HEK293 (cell line): ENCODE measurements around the gene MAPK12.

ENCODE experiments used
- CTCF ChIA-PET: fragments of 350-600 bp; formaldehyde crosslinking; extraction: SDS; loops from one replicate; lab custom pipeline; 2021; ENCODE audit warnings: antibody characterized with exemption; lab: Yijun Ruan, JAX
- POLR2A ChIA-PET: fragments of 300-600 bp; formaldehyde crosslinking; extraction: SDS; loops from one replicate; lab custom pipeline; 2020; ENCODE audit warnings: antibody characterized with exemption, inconsistent platforms; lab: Yijun Ruan, JAX
- H3K27ac ChIP-seq: fragments of 200-500 bp; sonication (Bioruptor generic); 2 replicates; pipeline ENCODE4 v1.5.1; 2014; ENCODE audit warnings: low read depth, low read length, control low read depth, inconsistent platforms; ENCODE audit errors: extremely low read depth
- H3K36me3 ChIP-seq, 2 experiments: fragments of 200-500 bp in 1 of 2; sonication (Bioruptor generic) in 1 of 2; 1 replicate in 1 of 2; 2 replicates in 1 of 2; pipeline ENCODE4 v1.5.1; 2014 to 2017; ENCODE audit warnings: inconsistent platforms in 2 of 2, low read length in 2 of 2; ENCODE audit not compliant: control insufficient read depth in 2 of 2, insufficient read depth in 1 of 2
- H3K4me1 ChIP-seq: fragments of 200-500 bp; sonication (Bioruptor generic); 2 replicates; pipeline ENCODE4 v1.5.1; 2014; ENCODE audit warnings: mild to moderate bottlenecking, low read length, inconsistent platforms; ENCODE audit not compliant: control insufficient read depth, insufficient read depth
- H3K4me3 ChIP-seq: 2 replicates; pipeline ENCODE4 v1.5.1; 2011; ENCODE audit warnings: low read depth, mild to moderate bottlenecking, control low read depth, low read length, moderate library complexity
- H3K9me3 ChIP-seq: fragments of 200-500 bp; sonication (Bioruptor generic); 2 replicates; pipeline ENCODE4 v1.5.1; 2014; ENCODE audit warnings: low read depth, low read length, inconsistent platforms; ENCODE audit not compliant: control insufficient read depth, insufficient read depth
- EGR2 ChIP-seq: fragments of 450-650 bp; formaldehyde crosslinking; IDR thresholded peaks from 2 replicates; pipeline ENCODE4 v1.5.1; 2016; ENCODE audit warnings: low read depth, missing biosample characterization, missing genetic modification characterization
- SP7 ChIP-seq: fragments of 450-650 bp; formaldehyde crosslinking; IDR thresholded peaks from 2 replicates; pipeline ENCODE4 v1.5.1; 2016; ENCODE audit warnings: missing biosample characterization, missing genetic modification characterization
- ZFHX2 ChIP-seq: fragments of 450-650 bp; formaldehyde crosslinking; conservative IDR thresholded peaks from 2 replicates; pipeline ENCODE4 v1.5.1; 2016; ENCODE audit warnings: missing biosample characterization, missing genetic modification characterization
- ZFP69B ChIP-seq: fragments of 450-650 bp; formaldehyde crosslinking; IDR thresholded peaks from 2 replicates; pipeline ENCODE4 v1.5.1; 2016; ENCODE audit warnings: missing biosample characterization, missing genetic modification characterization
- ZNF24 ChIP-seq: fragments of 450-650 bp; formaldehyde crosslinking; IDR thresholded peaks from 2 replicates; pipeline ENCODE4 v1.5.1; 2016; ENCODE audit warnings: missing biosample characterization, missing genetic modification characterization
- ZNF544 ChIP-seq: fragments of 450-650 bp; formaldehyde crosslinking; IDR thresholded peaks from 2 replicates; pipeline ENCODE4 v1.5.0; 2017; ENCODE audit warnings: missing biosample characterization, missing genetic modification characterization
- TF ChIP-seq, protein P1 (sequence below): fragments of 450-650 bp; formaldehyde crosslinking; IDR thresholded peaks from 2 replicates; pipeline ENCODE4 v1.5.1; 2016; ENCODE audit warnings: missing biosample characterization, missing genetic modification characterization
- TF ChIP-seq, protein P2 (sequence below): sonication (generic); formaldehyde crosslinking; IDR thresholded peaks from 2 replicates; pipeline ENCODE4 v1.8.1; 2022; ENCODE audit warnings: mild to moderate bottlenecking, moderate library complexity, missing genetic modification reagents
- TF ChIP-seq, protein P3 (sequence below): fragments of 450-650 bp; formaldehyde crosslinking; IDR thresholded peaks from 2 replicates; pipeline ENCODE4 v1.5.1; 2016; ENCODE audit warnings: missing biosample characterization, missing genetic modification characterization, low read depth
- TF ChIP-seq, protein P4 (sequence below): fragments of 450-650 bp; formaldehyde crosslinking; IDR thresholded peaks from 2 replicates; pipeline ENCODE4 v1.5.1; 2016; ENCODE audit warnings: missing biosample characterization, missing genetic modification characterization
- TF ChIP-seq, protein P5 (sequence below): fragments of 450-650 bp; formaldehyde crosslinking; IDR thresholded peaks from 2 replicates; pipeline ENCODE4 v1.5.1; 2016; ENCODE audit warnings: missing biosample characterization, missing genetic modification characterization

MAPK12 gene

DNA sequence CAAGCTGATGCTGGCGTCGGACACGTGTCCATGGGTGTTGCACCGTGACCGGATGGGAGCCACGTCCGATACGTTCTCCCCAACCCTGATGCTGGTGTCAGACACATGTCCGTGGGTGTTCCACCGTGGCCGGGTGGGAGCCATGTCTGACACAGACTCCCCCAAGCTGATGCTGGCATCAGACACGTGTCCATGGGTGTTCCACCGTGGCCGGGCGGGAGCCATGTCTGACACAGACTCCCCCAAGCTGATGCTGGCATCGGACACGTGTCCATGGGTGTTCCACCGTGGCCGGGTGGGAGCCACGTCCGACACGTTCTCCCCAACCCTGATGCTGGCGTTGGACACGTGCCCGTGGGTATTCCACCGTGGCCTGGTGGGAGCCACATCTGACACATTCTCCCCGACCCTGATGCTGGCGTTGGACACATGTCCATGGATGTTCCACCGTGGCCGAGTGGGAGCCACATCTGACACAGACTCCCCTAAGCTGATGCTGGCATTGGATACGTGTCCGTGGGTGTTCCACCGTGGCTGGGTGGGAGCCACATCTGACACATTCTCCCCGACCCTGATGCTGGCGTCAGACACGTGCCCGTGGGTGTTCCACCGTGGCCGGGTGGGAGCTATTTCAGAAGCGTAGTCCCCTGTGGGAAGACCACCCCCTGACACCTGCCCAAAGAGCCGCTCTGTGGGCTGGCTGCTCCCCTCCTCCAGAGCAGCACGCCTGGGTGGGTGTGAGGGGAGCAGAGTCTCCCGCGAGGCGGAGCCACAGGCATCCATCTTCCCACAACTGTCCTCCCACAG lies 40.7 kb downstream of the MAPK12 start:
- TF ChIP-seq SP7 (tag by site-specific recombination) (no peak), ZFHX2 (tag by site-specific recombination) (peak; percentile 74), EGR2 (tag by site-specific recombination) (peak; percentile 80)
- Histone ChIP-seq H3K27ac (no peak overlapping the region), H3K4me3 (no peak overlapping the region), H3K36me3 (peaks cover 17 to 98% of the 10 kb centered on the region in 2 experiments), H3K4me1 (peaks cover 2% of the 10 kb centered on the region; the same call in 1 of the 2 replicates), H3K9me3 (no peaks in the 10 kb centered on the region)
- CTCF ChIA-PET = interaction anchor here (0.6 kb wide), 1 partner anchor 18 kb away, joined by 4 read pairs; no protein-coding TSS in a partner anchor
- POLR2A ChIA-PET = no interaction called here

DNA sequence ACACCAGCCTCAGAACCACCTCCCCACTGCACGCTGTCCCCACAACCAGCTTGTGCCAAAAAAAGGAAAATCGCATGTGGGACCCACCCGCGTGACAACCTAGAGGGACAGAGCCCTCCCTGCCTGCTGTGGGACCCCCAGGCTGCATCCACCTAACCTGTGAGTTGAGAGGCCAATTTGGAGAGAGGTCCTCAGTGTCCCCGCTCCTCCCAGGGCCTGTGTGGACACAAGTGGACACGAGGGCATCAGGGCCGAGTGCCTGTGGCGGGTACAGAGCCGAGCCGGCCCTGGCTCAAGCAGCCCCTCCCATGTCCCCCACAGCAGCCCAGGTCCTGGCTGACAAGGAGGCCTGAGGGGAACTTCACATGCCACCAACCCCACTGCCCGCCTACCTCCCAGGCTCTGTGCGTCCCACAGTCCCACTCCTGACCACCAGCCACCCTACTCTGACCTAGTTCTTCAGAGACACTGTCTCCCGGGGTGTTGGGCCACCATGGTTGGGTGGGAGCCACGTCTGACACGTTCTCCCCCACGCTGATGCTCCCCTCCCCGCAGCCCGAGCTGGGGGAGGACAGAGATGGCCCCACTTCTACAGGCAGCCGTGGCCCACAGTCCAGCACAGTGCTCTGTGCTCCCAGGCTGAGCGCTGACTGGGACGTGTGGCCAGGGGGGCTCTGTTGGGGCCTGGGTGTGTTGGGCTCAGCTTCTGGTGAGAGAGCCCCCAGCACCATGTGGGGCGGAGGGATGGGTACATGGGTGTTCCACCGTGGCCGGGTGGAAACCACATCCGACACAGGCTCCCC lies 41.5 kb downstream of the MAPK12 start:
- H3K36me3 ChIP-seq = peaks cover 18 to 98% of the 10 kb centered on the region in 2 experiments
- peaks cover 2% of the 10 kb centered on the region; the same call in 1 of the 2 replicates for H3K4me1 ChIP-seq
- no peaks in the 10 kb centered on the region for H3K9me3 ChIP-seq
- TF ChIP-seq, protein P1, sequence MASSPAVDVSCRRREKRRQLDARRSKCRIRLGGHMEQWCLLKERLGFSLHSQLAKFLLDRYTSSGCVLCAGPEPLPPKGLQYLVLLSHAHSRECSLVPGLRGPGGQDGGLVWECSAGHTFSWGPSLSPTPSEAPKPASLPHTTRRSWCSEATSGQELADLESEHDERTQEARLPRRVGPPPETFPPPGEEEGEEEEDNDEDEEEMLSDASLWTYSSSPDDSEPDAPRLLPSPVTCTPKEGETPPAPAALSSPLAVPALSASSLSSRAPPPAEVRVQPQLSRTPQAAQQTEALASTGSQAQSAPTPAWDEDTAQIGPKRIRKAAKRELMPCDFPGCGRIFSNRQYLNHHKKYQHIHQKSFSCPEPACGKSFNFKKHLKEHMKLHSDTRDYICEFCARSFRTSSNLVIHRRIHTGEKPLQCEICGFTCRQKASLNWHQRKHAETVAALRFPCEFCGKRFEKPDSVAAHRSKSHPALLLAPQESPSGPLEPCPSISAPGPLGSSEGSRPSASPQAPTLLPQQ = peak; percentile 84
- TF ChIP-seq ZNF24 (no peak), ZFP69B (tag by site-specific recombination) (peak; percentile 84), ZNF544 (no peak)
- TF ChIP-seq, protein P2, sequence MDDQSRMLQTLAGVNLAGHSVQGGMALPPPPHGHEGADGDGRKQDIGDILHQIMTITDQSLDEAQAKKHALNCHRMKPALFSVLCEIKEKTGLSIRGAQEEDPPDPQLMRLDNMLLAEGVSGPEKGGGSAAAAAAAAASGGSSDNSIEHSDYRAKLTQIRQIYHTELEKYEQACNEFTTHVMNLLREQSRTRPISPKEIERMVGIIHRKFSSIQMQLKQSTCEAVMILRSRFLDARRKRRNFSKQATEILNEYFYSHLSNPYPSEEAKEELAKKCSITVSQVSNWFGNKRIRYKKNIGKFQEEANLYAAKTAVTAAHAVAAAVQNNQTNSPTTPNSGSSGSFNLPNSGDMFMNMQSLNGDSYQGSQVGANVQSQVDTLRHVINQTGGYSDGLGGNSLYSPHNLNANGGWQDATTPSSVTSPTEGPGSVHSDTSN (CRISPR knock-in tag) = 0 out of 2 replicates have a peak, but pooled peaks have one; percentile 52
- TF ChIP-seq, protein P3, sequence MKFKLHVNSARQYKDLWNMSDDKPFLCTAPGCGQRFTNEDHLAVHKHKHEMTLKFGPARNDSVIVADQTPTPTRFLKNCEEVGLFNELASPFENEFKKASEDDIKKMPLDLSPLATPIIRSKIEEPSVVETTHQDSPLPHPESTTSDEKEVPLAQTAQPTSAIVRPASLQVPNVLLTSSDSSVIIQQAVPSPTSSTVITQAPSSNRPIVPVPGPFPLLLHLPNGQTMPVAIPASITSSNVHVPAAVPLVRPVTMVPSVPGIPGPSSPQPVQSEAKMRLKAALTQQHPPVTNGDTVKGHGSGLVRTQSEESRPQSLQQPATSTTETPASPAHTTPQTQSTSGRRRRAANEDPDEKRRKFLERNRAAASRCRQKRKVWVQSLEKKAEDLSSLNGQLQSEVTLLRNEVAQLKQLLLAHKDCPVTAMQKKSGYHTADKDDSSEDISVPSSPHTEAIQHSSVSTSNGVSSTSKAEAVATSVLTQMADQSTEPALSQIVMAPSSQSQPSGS (tag by site-specific recombination) = no peak
- TF ChIP-seq, protein P4, sequence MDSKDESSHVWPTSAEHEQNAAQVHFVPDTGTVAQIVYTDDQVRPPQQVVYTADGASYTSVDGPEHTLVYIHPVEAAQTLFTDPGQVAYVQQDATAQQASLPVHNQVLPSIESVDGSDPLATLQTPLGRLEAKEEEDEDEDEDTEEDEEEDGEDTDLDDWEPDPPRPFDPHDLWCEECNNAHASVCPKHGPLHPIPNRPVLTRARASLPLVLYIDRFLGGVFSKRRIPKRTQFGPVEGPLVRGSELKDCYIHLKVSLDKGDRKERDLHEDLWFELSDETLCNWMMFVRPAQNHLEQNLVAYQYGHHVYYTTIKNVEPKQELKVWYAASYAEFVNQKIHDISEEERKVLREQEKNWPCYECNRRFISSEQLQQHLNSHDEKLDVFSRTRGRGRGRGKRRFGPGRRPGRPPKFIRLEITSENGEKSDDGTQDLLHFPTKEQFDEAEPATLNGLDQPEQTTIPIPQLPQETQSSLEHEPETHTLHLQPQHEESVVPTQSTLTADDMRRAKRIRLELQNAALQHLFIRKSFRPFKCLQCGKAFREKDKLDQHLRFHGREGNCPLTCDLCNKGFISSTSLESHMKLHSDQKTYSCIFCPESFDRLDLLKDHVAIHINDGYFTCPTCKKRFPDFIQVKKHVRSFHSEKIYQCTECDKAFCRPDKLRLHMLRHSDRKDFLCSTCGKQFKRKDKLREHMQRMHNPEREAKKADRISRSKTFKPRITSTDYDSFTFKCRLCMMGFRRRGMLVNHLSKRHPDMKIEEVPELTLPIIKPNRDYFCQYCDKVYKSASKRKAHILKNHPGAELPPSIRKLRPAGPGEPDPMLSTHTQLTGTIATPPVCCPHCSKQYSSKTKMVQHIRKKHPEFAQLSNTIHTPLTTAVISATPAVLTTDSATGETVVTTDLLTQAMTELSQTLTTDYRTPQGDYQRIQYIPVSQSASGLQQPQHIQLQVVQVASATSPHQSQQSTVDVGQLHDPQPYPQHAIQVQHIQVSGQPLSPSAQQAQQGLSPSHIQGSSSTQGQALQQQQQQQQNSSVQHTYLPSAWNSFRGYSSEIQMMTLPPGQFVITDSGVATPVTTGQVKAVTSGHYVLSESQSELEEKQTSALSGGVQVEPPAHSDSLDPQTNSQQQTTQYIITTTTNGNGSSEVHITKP (tag by site-specific recombination) = no peak
- TF ChIP-seq, protein P5, sequence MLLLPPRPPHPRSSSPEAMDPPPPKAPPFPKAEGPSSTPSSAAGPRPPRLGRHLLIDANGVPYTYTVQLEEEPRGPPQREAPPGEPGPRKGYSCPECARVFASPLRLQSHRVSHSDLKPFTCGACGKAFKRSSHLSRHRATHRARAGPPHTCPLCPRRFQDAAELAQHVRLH (tag by site-specific recombination) = no peak
- TF ChIP-seq, all 188 proteins: peak for 3
- POLR2A ChIA-PET = interaction anchor here (2.1 kb wide), 1 partner anchor 31 kb away, joined by 5 read pairs; the partner anchor contains the start of gene HDAC10
- H3K27ac ChIP-seq = no peak overlapping the region
- CTCF ChIA-PET = no interaction called here
- no peak overlapping the region for H3K4me3 ChIP-seq
